Activated T-cell treated with anti-CD3 and anti-CD28 coated beads for 48 hours (primary cell): Measurements from ENCODE around the gene IWS1.
"Not testable (repeated sequence)": the region's sequence is repeated elsewhere in the genome, so short reads cannot be mapped to it uniquely, and the experiment has no call there.

Experiments
- DNase-seq: peaks from one replicate; pipeline ENCODE4 v3.0.0-alpha.2; 2020; ENCODE audit warnings: low read depth

Gene IWS1

GRCh38 chr2:127560931-127561280, 34.6 kb upstream of the IWS1 start:
- DNase-seq, result no peak

- no peak for DNase-seq
Observed at GRCh38 chr2:127560201-127560930, 34.1 kb upstream of the IWS1 start.

GRCh38 chr2:127559454-127559853, 33.2 kb upstream of the IWS1 start:
- no peak for DNase-seq

DNA sequence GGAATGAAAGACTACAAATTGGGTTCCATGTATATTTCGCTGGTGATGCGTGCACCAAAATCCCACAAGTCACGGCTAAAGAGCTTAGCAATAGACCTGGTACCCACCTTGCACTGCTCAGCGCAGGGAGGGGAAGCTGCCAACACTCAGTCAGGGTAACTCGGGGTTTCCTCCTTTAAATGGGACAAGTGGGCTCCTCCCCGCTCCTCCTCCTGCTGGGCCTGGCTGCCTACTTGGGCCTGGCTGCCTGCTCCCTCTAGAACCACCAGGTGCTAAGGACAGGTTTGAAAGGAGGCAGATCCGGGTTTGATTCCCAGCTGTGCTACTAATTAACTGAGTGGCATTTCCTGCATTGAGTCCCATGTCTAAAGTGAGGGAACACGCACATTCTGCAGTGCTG, 32.6 kb upstream of the IWS1 start:
- no peak for DNase-seq

GRCh38 chr2:127552846-127553245, 26.6 kb upstream of the IWS1 start:
- DNase-seq, result no peak

DNA sequence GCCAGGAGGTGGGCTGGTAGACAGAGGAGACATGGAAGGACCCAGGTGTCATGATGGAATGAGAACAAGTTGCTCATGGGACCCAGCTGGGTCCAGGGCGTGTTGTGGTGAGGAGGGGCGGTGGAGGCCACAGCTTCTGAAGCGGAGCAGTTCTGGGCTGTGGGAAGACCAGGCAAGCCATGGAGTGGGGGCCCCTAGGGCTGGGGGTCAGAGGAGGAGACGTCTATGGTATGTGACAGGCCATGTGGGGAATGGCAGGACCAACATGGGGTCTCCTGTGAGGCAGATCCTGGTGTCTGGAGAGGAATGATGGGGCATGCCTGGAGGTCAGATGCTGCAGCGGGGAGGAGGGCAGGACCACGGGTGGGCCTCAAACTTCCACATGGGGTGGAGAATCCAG, 26.0 kb upstream of the IWS1 start:
- DNase-seq, result no peak

DNA sequence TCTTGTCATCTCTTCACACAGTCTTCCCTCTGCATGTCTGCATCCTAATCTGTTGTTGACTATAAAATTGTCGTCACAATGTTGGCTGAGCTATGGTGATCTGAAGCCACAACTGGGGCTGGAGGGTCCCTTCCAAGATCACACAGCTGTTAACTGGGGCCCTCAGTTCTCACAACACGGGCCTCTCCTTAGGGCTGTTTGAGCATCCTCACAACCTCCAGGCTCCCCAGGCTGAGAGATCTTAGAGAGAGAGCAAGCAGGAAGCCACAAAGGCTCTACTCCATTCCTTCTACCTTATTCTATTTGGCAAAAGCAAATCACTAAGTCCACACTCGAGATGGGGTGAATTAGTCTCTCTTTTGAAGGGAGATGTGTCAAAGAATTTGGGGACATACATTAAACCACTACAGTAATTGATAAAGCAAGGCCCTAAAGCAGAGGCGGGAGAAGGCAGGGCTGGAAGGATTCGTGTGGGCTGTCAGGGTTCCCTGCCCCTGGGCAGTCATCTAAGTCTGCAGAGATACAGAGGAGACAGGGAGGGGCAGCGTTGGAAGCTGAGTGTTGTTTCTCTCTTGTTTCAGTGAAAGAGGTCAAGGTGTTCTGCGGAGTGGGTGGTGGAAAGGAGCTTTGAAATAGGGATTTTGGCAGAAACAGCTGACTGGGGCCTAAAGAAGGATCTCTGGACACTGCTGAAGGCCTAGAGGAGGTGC, 25.1 kb upstream of the IWS1 start:
- no peak for DNase-seq

- DNase-seq, result no peak
Observed at GRCh38 chr2:127546797-127547196, 20.5 kb upstream of the IWS1 start.

DNA sequence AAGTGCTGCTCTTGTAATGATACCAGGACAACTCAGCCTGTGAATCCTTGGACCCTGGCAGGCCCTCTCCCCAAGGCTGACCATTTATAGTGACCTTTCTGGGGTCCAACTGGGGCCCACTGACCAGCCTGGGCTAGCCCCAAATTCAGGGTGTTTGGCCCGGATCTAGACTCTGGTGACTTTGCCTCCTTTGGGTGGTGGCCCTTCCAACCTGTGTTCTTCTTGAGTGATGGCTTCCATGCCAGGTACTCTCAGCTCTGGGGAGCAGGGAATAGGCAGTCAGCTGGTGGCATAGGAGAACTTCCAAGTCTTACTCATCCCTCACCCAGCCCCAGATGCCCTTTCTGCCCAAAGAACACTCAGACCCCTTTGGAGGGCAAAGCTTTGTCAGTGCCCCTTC, 19.5 kb upstream of the IWS1 start:
- DNase-seq, result no peak

DNA sequence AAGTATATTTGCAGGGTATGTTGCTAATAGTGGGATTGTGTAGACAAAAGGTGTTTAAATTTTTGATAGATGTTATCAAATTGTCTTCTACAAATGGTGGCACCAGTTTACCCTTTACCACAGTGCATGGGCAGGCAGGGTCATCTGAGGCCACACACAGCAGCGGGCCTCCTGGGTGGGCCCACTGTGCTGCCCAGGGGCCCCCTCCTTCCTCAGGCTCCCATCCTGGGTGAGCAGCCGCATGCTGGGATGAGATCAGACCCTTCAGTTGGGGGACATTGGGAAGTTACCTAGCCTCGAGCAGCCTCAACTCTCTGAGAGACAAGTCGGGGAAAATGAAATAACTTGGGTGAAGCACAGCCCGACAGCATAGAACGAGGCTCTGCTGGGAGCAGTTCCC, 18.9 kb upstream of the IWS1 start:
- DNase-seq, result no peak

GRCh38 chr2:127543013-127543501, 16.8 kb upstream of the IWS1 start:
- not testable (repeated sequence) for DNase-seq

DNA sequence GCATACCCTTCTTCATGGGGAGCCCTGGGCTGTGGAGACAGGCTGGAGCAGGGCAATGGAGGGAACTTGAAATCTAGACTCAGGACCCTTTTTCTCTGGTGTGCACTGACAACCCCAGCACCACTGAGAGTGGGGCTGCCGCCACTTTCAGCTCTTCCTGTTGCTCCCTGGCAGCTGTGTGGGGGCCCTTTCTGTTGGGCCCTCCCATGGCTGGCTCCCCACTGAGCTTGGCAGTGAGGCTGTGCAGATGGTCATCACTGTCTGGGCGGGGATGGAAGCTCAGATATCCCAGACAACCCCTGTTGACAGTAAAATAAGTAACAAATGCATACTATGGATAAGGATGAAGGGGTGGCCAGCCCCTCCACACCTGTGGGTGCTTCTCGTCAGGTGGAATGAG, 15.9 kb upstream of the IWS1 start:
- no peak for DNase-seq

DNA sequence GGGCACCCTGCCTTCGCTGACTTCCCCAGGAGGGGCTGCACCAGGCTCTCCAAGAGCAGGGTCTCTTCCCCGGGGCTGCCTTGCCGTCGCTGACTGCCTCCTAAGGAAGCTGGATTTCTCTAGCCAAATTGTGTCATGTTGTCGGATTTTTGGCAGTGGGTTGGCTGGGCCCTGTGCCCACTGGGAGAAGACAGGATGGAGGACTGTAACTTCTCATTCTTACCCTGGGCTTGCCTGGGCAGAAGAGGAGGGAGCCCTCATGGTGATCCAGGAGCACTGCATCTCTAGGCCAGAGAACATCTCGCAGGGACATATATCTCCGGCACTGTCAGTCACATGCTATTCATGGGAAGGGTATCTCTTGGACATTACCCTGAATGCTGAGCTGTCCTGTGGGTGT, 15.5 kb upstream of the IWS1 start:
- DNase-seq, result no peak

DNA sequence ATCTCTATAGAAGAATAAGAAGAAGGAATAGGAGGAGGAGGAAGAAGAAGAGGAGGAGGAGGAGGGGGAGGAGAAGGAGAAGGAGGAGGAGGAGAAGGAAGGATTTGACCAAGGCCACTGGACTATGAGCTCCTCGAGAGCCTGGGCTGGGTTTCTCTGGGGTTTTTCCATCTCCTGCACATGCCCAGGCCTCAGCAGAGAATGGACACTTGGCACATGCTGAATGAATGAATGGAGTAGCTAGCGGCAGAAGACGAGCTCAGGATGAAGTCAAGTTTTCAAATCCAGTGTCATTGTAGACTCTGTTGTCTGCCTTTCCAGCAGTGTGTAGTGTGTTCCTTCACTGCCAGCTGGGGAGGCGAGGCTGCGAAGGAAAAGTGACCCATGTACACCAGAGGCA, 11.4 kb upstream of the IWS1 start:
- no peak for DNase-seq

GRCh38 chr2:127536707-127537541, 10.6 kb upstream of the IWS1 start:
- DNase-seq, result no peak

DNA sequence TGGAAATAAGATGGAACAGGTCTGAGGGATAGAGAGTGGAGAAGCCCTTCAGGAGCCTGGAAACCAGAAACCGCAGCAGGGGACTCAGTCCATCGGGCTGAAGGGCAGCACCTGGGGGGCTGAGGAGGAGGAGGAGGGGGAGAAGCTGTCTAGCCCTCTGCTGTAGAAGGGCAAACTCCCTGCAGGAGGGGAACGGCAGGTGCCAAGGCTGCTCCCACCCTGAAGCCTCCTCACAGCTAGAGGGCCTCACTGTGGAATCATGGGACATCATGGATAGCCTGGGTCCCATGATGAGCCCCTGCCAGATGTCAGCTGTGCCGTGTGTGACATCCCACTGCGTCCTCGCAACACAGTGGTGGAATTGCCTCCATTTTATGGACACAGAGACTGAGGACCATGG, 9.6 kb upstream of the IWS1 start:
- DNase-seq, result no peak

DNA sequence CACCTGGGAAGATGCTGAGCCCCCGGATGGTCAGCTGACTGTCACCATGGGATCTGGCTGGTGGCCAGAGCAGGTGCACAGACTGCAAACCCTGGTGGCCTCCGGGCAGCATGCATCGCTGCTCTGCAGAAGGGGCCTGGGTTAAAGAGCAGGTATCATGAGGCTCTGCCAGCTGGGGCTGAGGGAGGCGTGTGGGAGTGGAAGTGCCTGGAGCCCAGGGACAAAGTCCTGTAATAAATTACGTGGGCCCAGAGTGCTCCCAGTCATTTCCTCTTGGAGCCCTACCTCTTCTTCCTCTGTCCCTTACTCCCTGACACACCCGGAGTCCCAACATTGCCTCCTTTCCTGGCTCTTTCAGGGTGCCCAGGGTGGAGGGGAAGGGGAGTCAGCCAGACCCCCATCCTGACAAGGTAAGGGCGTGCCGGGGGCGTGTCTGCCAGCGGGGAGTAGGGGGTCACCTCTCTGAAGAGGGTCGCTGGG, 9.2 kb upstream of the IWS1 start, which contains the start of gene MYO7B:
TSS of gene MYO7B (plus strand) at position 262 of the 480 bp plus-strand sequence. CDS start 24,040 bp downstream, outside the sequence.
- DNase-seq, result no peak

- DNase-seq, result no peak
Observed at GRCh38 chr2:127532296-127532695, 6.0 kb upstream of the IWS1 start.

GRCh38 chr2:127531221-127531648, 4.9 kb upstream of the IWS1 start:
- no peak for DNase-seq

GRCh38 chr2:127530245-127531140, 4.2 kb upstream of the IWS1 start:
- no peak for DNase-seq

DNA sequence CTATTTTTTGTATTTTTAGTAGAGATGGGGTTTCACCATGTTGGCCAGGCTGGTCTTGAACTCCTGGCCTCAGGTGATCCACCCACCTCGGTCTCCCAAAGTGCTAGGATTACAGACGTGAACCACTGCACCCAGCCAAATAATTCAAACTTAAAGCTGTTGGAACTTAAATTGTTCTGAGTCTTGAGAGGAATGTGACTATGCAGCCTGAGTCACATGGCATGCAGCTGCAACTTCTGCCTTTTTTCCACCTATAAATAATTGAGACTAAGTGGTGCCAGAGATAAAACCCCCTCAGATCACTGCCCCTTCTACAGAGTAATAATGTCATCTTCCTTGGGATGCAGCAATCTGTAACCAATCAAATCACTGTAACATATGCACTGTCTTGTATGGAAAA, 3.1 kb upstream of the IWS1 start:
- not testable (repeated sequence) for DNase-seq
